Nephron (organoid): ENCODE results near the gene PRKD1.

Experiments
- H3K27ac Mint-ChIP-seq, 3 experiments: 2 replicates each; pipeline ENCODE4 v1.8.0; 2020; ENCODE audit warnings: mixed read lengths in 3 of 3, mild to moderate bottlenecking in 2 of 3, moderate library complexity in 1 of 3
- H3K27me3 Mint-ChIP-seq: 2 replicates; pipeline ENCODE4 v1.8.0; 2021; ENCODE audit warnings: low read depth, mild to moderate bottlenecking, moderate library complexity, mixed read lengths
- H3K36me3 Mint-ChIP-seq: 2 replicates; pipeline ENCODE4 v1.8.0; 2020; ENCODE audit warnings: low read depth, mixed read lengths
- H3K4me1 Mint-ChIP-seq: 2 replicates; pipeline ENCODE4 v1.8.0; 2020; ENCODE audit warnings: mixed read lengths
- H3K4me3 Mint-ChIP-seq, 3 experiments: 2 replicates each; pipeline ENCODE4 v1.8.0; 2020; ENCODE audit warnings: mild to moderate bottlenecking in 3 of 3, mixed read lengths in 3 of 3, moderate library complexity in 2 of 3
- H3K9me3 Mint-ChIP-seq: 2 replicates; pipeline ENCODE4 v1.8.0; 2020; ENCODE audit warnings: mixed read lengths
- CTCF ChIP-seq, 3 experiments: fragments of 200-600 bp; sonication (generic); IDR thresholded peaks; one replicate each; pipeline ENCODE4 v1.5.0; 2021; ENCODE audit warnings: antibody characterized with exemption in 3 of 3; ENCODE audit not compliant: unreplicated experiment in 3 of 3

Gene PRKD1

GRCh38 chr14:29650554-29651269 lies 276.9 kb downstream of the PRKD1 start:
- Mint-ChIP-seq H3K27me3 (no peaks in the 10 kb centered on the region), H3K27ac (peak overlapping the region; percentile 61 to 81 (median 80)), H3K9me3 (peaks cover 40% of the 10 kb centered on the region), H3K4me1 (peaks cover 30% of the 10 kb centered on the region), H3K36me3 (peaks cover 44% of the 10 kb centered on the region), H3K4me3 (no peak overlapping the region)
- no peak for TF ChIP-seq CTCF (IDR thresholded peaks at IDR 0.05; ENCODE audit: unreplicated experiment in 3 of 3)

GRCh38 chr14:29649170-29649569 lies 278.5 kb downstream of the PRKD1 start:
- Mint-ChIP-seq H3K4me1 (peaks cover 24% of the 10 kb centered on the region), H3K27me3 (no peaks in the 10 kb centered on the region), H3K27ac (no peak overlapping the region), H3K9me3 (peaks cover 40% of the 10 kb centered on the region), H3K36me3 (peaks cover 46% of the 10 kb centered on the region), H3K4me3 (no peak overlapping the region)
- TF ChIP-seq CTCF (IDR thresholded peaks at IDR 0.05; ENCODE audit: unreplicated experiment in 3 of 3): no peak

GRCh38 chr14:29648045-29648444 lies 279.6 kb downstream of the PRKD1 start:
- no peak for TF ChIP-seq CTCF (IDR thresholded peaks at IDR 0.05; ENCODE audit: unreplicated experiment in 3 of 3)
- peaks cover 46% of the 10 kb centered on the region for H3K36me3 Mint-ChIP-seq
- H3K4me1 Mint-ChIP-seq: peaks cover 25% of the 10 kb centered on the region
- H3K27me3 Mint-ChIP-seq: no peaks in the 10 kb centered on the region
- H3K27ac Mint-ChIP-seq: no peak overlapping the region
- no peak overlapping the region for H3K4me3 Mint-ChIP-seq
- H3K9me3 Mint-ChIP-seq: peaks cover 40% of the 10 kb centered on the region

GRCh38 chr14:29645117-29645516 lies 282.5 kb downstream of the PRKD1 start:
- Mint-ChIP-seq H3K27me3 (no peaks in the 10 kb centered on the region), H3K27ac (no peak overlapping the region), H3K9me3 (peaks cover 34% of the 10 kb centered on the region), H3K36me3 (peaks cover 39% of the 10 kb centered on the region), H3K4me3 (no peak overlapping the region), H3K4me1 (peaks cover 9% of the 10 kb centered on the region)
- no peak for TF ChIP-seq CTCF (IDR thresholded peaks at IDR 0.05; ENCODE audit: unreplicated experiment in 3 of 3)

GRCh38 chr14:29643433-29644211 lies 284.0 kb downstream of the PRKD1 start:
- H3K9me3 Mint-ChIP-seq: peaks cover 22% of the 10 kb centered on the region
- no peak for TF ChIP-seq CTCF (IDR thresholded peaks at IDR 0.05; ENCODE audit: unreplicated experiment in 3 of 3)
- H3K4me1 Mint-ChIP-seq: peaks cover 9% of the 10 kb centered on the region
- peak overlapping the region in 2 of 3 experiments; percentile 3 to 24 for H3K27ac Mint-ChIP-seq
- no peaks in the 10 kb centered on the region for H3K27me3 Mint-ChIP-seq
- no peak overlapping the region for H3K4me3 Mint-ChIP-seq
- H3K36me3 Mint-ChIP-seq: peaks cover 25% of the 10 kb centered on the region
